NCI-H2171 treated with DMSO at 0.1 percent for 48 hours (cell line): Measurements from ENCODE around the gene HES3.
A peak's percentile ranks its signal among the peaks of the same experiment; 100 is the strongest.

ENCODE experiments used
- DNase-seq: peaks from one replicate; lab custom pipeline; 2025; lab: John Stamatoyannopoulos, UW

HES3 gene

GRCh38 chr1:6262555-6263420, 18.8 kb downstream of the HES3 start:
- no peak for DNase-seq

GRCh38 chr1:6263716-6264115, 19.7 kb downstream of the HES3 start:
- DNase-seq: no peak

- DNase-seq: no peak
Measured at GRCh38 chr1:6265151-6265550, 21.2 kb downstream of the HES3 start.

- no peak for DNase-seq
Measured at GRCh38 chr1:6266641-6267040, 22.7 kb downstream of the HES3 start.

- DNase-seq: no peak
Measured at GRCh38 chr1:6267686-6268322, 23.8 kb downstream of the HES3 start.

GRCh38 chr1:6268415-6268814, 24.4 kb downstream of the HES3 start:
- no peak for DNase-seq

GRCh38 chr1:6269296-6269695, 25.3 kb downstream of the HES3 start:
- DNase-seq: no peak

- peak; percentile 93 for DNase-seq
Measured at GRCh38 chr1:6269720-6270400, 25.9 kb downstream of the HES3 start.

- peak; percentile 78 for DNase-seq
Measured at GRCh38 chr1:6270401-6270800, 26.4 kb downstream of the HES3 start.

GRCh38 chr1:6271006-6271405, 27.0 kb downstream of the HES3 start:
- DNase-seq: no peak

GRCh38 chr1:6271554-6271953, 27.6 kb downstream of the HES3 start:
- no peak for DNase-seq

GRCh38 chr1:6272452-6272851, 28.5 kb downstream of the HES3 start:
- DNase-seq: no peak

GRCh38 chr1:6272868-6273267, 28.9 kb downstream of the HES3 start:
- DNase-seq: no peak

GRCh38 chr1:6273380-6273891, 29.5 kb downstream of the HES3 start:
- DNase-seq: no peak

GRCh38 chr1:6274102-6274501, 30.1 kb downstream of the HES3 start:
- DNase-seq: no peak

GRCh38 chr1:6274622-6275139, 30.7 kb downstream of the HES3 start:
- no peak for DNase-seq

- peak; percentile 98 for DNase-seq
Measured at GRCh38 chr1:6275826-6276782, 32.1 kb downstream of the HES3 start.

- DNase-seq: peak; percentile 37
Measured at GRCh38 chr1:6276811-6277555, 33.0 kb downstream of the HES3 start.

- peak; percentile 98 for DNase-seq
Measured at GRCh38 chr1:6278263-6278662, 34.3 kb downstream of the HES3 start.

GRCh38 chr1:6279066-6279465, 35.1 kb downstream of the HES3 start:
- DNase-seq: no peak
